HG03469 (cell line): ENCODE data around the gene FOXK1.
"Not testable (repeated sequence)": the region's sequence is repeated elsewhere in the genome, so short reads cannot be mapped to it uniquely, and the experiment has no call there.

Experiments used
- ATAC-seq: cut with Tn5 transposase; IDR thresholded peaks from one replicate; pipeline ENCODE4 v1.9.1; 2021; ENCODE audit warnings: mild to moderate bottlenecking, moderate library complexity, moderate number of reproducible peaks; ENCODE audit not compliant: unreplicated experiment

Gene FOXK1

GRCh38 chr7:4782333-4783291 lies 100.5 kb downstream of the FOXK1 start:
- ATAC-seq, result no peak

DNA sequence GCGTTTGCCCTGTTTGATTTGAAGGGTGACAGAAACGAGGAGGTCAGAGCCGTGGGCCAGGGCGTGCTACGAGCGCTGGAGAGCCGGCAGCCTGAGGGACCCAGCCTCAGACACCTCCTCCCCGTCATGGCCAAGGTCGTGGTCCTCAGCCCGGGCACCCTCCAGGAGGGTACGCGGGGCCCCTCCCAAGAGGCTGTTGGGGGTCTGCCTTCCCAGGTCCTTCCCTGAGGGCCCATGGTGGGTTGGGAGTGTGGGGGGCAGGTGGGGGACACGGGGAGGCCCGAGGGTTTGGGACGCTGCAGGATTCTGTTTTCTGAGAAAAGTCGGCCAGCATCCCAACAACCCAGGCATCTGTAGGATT lies 101.2 kb downstream of the FOXK1 start:
- no peak for ATAC-seq

- ATAC-seq, result no peak
These were observed 101.8 kb downstream of the FOXK1 start for GRCh38 chr7:4783762-4784351.

- ATAC-seq, result no peak
These were observed 102.7 kb downstream of the FOXK1 start for GRCh38 chr7:4784799-4785198.

DNA sequence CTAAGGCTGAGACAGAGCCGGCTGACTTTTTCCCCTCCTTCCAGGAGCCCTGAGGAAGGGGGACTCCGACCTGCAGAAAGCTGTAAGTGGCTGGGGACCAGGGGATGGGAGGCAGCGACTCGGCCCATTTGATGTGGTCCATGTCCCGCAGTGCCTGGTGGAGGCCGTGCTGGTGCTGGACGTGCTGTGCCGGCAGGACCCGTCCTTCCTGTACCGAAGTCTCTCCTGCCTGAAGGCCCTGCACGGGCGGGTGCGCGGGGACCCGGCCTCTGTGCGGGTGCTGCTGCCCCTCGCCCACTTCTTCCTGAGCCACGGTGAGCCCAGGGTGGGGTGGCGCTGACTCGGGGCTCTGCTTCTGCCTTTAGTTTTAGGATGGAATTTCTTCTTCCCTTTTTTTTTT lies 103.3 kb downstream of the FOXK1 start:
- ATAC-seq, result no peak

DNA sequence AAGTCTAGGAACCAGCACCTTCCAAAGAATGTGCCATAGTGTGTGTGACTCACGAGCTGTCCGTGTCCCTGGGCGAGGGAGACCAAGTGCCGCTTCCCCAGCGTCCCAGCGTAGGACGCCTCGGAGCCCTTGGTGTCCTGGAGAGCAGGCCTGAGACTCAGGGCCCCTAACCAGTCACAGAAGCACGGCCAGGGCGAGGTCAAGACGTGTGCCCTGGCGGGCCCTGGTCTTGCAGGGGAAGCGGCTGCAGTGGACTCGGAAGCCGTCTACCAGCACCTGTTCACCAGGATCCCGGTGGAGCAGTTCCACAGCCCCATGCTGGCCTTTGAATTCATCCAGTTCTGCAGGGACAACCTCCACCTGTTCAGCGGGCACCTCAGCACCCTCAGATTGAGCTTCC lies 103.9 kb downstream of the FOXK1 start:
- no peak for ATAC-seq

GRCh38 chr7:4787541-4787940 lies 105.4 kb downstream of the FOXK1 start:
- no peak for ATAC-seq

GRCh38 chr7:4787947-4788626 lies 106.0 kb downstream of the FOXK1 start:
- ATAC-seq, result no peak

- ATAC-seq, result no peak
These were observed 106.6 kb downstream of the FOXK1 start for GRCh38 chr7:4788627-4789189.

DNA sequence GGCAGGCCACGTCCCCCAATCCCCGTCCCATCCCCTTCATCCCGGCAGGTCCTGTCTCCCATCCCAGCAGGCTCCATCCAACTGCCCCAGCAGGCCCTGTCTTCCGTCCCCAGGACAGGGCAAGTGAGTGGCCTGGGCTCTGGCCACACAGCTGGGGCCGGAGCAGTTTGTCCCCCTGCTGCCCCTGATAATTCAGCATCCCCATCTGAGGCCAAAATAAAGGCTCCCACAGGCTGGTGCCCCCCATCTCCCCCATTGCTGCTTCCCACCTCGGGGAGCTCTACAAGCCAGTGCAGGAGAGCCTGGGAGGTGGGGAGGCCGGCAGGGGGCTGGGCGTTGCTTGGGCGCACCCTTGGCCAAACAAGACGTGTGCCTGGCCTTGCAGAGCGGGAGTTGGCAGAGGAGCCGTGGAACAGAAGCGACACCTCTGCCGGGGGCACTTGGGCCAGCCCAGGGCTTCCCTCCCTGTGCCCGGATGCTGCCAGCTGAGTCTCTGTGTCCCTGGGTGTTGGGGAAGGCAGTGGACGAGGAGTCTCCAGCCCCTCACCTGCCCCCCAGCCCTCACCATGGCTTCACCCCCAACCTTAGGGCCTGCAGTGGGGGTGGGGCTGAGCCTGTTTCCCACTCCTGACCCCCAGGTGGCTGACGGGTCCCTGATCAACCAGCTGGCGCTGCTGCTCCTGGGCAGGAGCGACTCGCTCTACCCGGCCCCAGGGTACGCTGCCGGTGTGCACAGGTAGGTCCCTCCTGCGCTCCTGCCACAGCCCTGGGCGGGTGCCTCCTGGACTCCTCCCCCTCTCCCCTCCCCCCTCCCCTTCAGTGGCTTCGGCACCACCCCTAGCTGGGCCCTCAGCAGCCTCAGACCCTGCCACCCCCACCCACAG lies 107.3 kb downstream of the FOXK1 start:
- no peak for ATAC-seq

- no peak for ATAC-seq
These were observed 108.0 kb downstream of the FOXK1 start for GRCh38 chr7:4790078-4790465.

GRCh38 chr7:4790516-4790991 lies 108.5 kb downstream of the FOXK1 start:
- ATAC-seq, result no peak

GRCh38 chr7:4791101-4791737 lies 109.1 kb downstream of the FOXK1 start:
- ATAC-seq, result no peak

DNA sequence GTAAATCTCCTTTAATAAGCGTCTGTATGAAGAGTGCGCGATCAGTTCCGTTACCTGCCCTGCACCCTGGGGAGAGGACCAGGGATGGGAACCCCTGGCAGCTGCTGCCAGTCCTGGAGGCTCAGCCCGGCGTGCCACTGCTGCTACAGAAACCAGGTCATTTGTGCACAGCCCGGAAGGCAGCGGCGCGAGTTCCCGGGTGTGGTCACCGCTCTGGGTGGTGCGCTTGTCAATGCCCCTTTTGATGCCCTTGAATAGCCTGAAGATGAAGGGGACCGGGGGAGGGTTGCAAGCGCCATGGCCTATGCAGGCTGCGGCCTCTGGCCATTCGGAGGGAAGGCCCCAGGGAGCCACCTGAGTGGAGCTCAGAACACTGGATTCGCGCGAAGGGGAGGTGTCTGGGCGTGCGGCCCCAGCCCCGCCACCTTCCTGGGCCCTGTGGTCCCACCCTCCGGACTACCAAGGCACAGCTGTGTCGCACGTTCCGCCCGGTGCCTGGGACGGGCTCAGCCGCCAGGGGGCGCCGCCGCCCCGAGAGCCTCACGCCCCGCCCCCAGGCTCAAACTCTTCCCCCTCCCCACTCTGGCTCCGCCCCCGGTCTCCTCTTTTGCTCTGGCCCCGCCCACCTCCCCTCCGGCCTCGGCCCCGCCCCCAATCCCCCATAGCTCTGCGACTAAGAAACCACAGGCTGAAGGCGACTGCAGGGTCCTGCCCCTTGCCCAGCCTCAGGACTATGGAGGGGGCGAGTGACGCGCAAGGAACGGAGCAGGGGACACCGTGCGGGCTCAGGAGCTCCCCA lies 109.8 kb downstream of the FOXK1 start:
- ATAC-seq, result no peak

DNA sequence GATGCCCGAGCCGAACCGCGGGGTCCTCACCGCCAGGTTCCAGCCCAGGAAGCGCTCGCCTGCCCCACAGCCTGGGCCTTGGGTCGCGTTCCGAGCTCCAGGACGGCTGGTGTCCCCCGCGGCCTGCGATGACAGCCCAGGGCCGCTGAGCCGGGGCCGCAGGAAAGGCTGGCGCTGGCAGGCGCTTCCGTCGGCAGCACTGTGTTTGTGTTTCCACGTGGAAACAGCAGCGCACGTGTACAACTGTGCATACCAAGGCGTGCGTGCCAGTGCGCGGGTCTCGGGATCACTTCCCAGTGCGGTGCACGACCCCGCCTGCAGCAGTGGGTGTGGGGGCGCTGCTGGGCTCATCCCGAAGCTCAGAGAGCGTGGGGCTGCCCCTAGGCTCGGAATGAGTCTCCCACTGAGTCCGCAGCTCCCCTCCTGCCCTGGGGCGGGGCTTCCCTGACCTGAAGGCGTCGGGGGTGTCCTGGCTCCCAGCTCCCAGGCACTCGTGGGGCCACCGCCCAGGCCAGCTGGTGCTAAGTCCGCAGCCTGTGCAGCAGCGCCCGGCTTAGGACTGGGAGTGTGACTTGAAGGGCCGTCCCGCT lies 110.5 kb downstream of the FOXK1 start:
- no peak for ATAC-seq

- ATAC-seq, result not testable (repeated sequence)
These were observed 111.4 kb downstream of the FOXK1 start for GRCh38 chr7:4793385-4793993.

DNA sequence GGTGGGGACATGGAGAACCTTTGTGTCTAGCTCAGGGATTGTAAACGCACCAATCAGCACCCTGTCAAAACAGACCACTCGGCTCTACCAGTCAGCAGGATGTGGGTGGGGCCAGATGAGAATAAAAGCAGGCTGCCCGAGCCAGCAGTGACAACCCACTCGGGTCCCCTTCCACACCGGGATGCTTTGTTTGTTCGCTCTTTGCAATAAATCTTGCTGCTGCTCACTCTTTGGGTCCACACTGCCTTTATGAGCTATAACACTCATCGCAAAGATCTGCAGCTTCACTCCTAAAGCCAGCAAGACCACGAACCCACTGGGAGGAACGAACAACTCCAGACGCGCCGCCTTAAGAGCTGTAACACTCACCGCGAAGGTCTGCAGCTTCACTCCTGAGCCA lies 112.1 kb downstream of the FOXK1 start:
- not testable (repeated sequence) for ATAC-seq
